RWPE2 (cell line): ENCODE data around the gene TCF7L2.
A peak's percentile ranks its signal among the peaks of the same experiment; 100 is the strongest.

Experiments
- ATAC-seq: fragments of 200-7000 bp; cut with Tn5 transposase; 3 replicates; pipeline ENCODE4 v1.9.1; 2021; ENCODE audit warnings: low read depth
- DNase-seq: peaks from one replicate; pipeline ENCODE4 v3.0.0-alpha.2; 2020; ENCODE audit warnings: low spot score
- H3K27ac ChIP-seq: fragments of 450-650 bp; 2 replicates; pipeline ENCODE4 v1.5.1; 2017; ENCODE audit warnings: mild to moderate bottlenecking; ENCODE audit not compliant: poor library complexity, severe bottlenecking
- H3K27me3 ChIP-seq: fragments of 250-450 bp; sonication (Bioruptor Pico); 2 replicates; pipeline ENCODE4 v1.5.1; 2021; ENCODE audit warnings: mild to moderate bottlenecking, moderate library complexity; ENCODE audit not compliant: insufficient read depth, poor library complexity, severe bottlenecking
- H3K36me3 ChIP-seq: fragments of 250-450 bp; sonication (Bioruptor Pico); 2 replicates; pipeline ENCODE4 v1.5.1; 2020; ENCODE audit warnings: low read depth, mild to moderate bottlenecking, moderate library complexity
- H3K4me1 ChIP-seq: fragments of 250-450 bp; sonication (Bioruptor Pico); 2 replicates; pipeline ENCODE4 v1.5.1; 2021; ENCODE audit warnings: mild to moderate bottlenecking, moderate library complexity; ENCODE audit not compliant: insufficient read depth, poor library complexity, severe bottlenecking
- H3K4me3 ChIP-seq: fragments of 250-450 bp; sonication (Bioruptor Pico); 2 replicates; pipeline ENCODE4 v1.5.1; 2021; ENCODE audit warnings: mild to moderate bottlenecking, moderate library complexity; ENCODE audit not compliant: severe bottlenecking
- H3K9me3 ChIP-seq: fragments of 250-450 bp; sonication (Bioruptor Pico); 2 replicates; pipeline ENCODE4 v1.5.1; 2021; ENCODE audit warnings: mild to moderate bottlenecking, moderate library complexity; ENCODE audit not compliant: severe bottlenecking
- TF ChIP-seq, protein P1 (sequence below): fragments of 450-650 bp; IDR thresholded peaks from one replicate; pipeline ENCODE4 v1.5.1; 2017; ENCODE audit warnings: mild to moderate bottlenecking, moderate library complexity; ENCODE audit not compliant: poor library complexity, severe bottlenecking

TCF7L2 gene

DNA sequence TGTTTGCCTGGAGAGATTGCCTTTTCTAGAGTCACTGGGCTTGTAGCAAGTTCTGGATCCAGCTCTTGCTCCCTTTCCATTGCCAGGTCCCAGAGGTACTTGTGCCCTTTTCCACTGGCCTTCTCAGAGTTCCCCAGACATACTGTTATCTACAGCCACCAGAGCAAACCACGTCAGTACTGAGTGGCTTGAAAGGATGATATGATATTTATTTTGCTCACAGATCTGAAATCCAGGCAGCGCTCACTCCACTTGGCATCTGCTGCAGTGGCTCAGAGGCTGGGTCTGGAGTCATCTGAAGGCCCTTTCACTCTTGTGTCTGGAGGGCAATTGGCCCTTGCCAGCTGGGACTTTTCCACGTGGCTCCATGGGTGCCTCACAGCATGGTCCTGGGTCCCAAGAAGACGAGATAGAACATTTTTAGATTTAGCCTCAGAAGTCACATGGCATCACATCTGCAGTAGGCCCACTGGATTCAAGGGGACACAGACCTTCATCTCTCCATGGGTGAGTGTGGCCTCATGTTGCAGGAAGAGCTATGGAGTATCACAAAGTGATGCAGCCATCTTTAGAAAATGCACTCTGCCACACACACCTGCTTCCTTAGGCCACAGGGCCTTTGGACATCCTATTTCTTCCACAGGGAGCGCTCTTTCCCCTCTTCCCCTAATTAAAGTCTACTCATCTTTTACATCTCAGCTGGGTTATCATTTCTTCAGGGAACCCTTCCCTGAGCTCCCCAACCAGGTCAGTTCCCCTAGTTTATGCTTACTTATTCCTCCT lies 22.9 kb upstream of the TCF7L2 start:
- Histone ChIP-seq H3K4me3 (no peak overlapping the region), H3K4me1 (no peaks in the 10 kb centered on the region), H3K27ac (no peak overlapping the region), H3K36me3 (no peaks in the 10 kb centered on the region), H3K27me3 (no peaks in the 10 kb centered on the region), H3K9me3 (peaks cover 3% of the 10 kb centered on the region)
- DNase-seq (no peak), ATAC-seq (no peak)
- TF ChIP-seq, protein P1, sequence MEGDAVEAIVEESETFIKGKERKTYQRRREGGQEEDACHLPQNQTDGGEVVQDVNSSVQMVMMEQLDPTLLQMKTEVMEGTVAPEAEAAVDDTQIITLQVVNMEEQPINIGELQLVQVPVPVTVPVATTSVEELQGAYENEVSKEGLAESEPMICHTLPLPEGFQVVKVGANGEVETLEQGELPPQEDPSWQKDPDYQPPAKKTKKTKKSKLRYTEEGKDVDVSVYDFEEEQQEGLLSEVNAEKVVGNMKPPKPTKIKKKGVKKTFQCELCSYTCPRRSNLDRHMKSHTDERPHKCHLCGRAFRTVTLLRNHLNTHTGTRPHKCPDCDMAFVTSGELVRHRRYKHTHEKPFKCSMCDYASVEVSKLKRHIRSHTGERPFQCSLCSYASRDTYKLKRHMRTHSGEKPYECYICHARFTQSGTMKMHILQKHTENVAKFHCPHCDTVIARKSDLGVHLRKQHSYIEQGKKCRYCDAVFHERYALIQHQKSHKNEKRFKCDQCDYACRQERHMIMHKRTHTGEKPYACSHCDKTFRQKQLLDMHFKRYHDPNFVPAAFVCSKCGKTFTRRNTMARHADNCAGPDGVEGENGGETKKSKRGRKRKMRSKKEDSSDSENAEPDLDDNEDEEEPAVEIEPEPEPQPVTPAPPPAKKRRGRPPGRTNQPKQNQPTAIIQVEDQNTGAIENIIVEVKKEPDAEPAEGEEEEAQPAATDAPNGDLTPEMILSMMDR: no peak

DNA sequence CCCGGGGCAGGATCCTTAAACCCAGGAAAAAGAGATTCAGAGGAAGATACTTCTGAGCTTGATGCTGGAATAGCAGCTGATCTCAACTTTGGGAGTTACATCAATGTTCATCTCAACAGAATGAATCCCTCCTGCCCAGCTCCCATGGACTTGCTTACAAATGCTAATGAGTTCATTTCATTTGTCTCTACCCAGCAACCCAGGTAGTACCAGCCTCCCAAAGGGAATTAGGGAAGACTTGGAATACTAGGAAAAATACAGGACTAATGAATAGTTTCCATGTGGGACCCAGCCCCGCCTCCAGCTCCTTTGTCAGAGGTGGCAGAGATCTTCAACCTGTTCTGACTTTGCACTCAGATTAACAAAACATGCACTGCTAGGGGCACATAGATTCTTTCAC lies 22.1 kb upstream of the TCF7L2 start:
- Histone ChIP-seq H3K36me3 (no peaks in the 10 kb centered on the region), H3K9me3 (peaks cover 3% of the 10 kb centered on the region), H3K27ac (no peak overlapping the region), H3K4me3 (no peak overlapping the region), H3K4me1 (no peaks in the 10 kb centered on the region), H3K27me3 (no peaks in the 10 kb centered on the region)
- DNase-seq (no peak), ATAC-seq (no peak)
- TF ChIP-seq, protein P1: no peak

DNA sequence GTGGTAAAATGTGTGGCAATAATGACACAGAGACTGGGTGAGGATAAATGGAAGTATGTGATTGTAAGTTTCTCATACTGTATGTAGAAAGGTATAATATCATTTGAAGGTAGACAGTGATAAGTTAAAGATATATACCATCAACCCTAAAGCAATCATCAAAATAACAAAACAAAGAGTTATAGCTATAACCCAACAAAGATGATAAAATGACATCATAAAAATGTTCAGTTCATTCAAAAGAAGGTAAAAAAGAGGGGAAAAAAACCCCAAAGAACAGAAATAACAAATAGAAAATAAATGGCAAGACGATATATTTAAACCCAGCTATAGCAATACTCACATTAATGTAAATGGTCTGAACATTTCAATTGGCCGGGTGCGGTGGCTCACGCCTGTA lies 17.4 kb upstream of the TCF7L2 start:
- Histone ChIP-seq H3K36me3 (no peaks in the 10 kb centered on the region), H3K4me1 (no peaks in the 10 kb centered on the region), H3K27ac (no peak overlapping the region), H3K4me3 (no peak overlapping the region), H3K27me3 (no peaks in the 10 kb centered on the region), H3K9me3 (peaks cover 3% of the 10 kb centered on the region)
- no peak for DNase-seq
- TF ChIP-seq, protein P1: no peak
- no peak for ATAC-seq

DNA sequence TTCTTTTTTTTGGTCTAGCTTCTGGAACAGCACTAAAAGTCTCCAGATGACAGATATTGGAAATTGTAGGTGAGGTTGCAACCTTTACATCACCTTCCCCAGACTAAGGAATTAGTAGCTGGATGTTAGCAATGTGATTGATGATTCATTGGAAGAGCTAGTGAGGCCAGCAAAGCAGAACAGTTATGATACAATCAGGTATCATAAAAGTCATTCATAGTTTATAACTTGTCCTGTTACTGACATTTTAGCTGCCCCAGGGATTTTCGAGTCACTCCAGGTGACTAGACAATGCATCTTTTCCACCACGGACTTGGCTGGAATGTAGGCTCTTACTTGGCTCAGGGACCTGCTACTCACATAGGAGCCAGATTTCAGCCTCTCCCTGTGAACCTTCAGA lies 15.9 kb upstream of the TCF7L2 start:
- no peak overlapping the region for H3K27ac ChIP-seq
- 0 out of 3 replicates have a peak, but pooled peaks have one; percentile 12 for ATAC-seq
- H3K9me3 ChIP-seq: peaks cover 3% of the 10 kb centered on the region
- H3K27me3 ChIP-seq: no peaks in the 10 kb centered on the region
- DNase-seq: no peak
- no peaks in the 10 kb centered on the region for H3K4me1 ChIP-seq
- no peak overlapping the region for H3K4me3 ChIP-seq
- H3K36me3 ChIP-seq: no peaks in the 10 kb centered on the region
- TF ChIP-seq, protein P1: no peak

DNA sequence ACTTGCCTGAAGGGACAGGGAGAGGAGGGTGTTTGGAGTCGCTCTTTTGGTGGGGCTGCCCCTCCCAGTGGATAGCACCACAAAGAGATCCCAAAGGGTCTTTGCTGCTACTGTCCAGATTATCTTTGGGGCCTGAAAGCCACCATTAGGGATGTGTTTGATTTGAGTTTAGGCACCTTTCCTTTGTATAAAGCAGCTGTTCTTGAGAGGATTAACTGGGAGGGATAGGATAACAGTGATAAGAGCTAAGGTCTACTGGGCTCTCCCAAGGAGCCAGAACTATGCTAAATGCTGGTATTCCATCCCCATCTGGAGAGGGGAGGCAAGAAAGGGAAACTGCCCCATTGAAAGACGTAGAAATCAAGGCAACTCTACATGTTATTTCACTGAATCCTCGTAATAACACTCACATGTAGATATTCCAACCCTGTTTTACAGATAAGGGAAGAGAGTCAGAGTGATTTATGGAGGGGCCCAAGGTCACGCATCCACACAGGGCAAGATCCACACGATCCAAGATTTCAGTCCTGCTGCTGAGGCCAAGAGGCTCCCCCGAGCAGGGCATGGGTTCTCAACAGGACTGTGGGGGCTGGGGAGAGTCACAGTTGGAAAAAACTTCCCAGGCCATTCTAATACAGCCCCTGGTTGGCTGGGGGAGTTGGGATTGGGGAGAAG lies 11.1 kb upstream of the TCF7L2 start:
- Histone ChIP-seq H3K9me3 (no peaks in the 10 kb centered on the region), H3K27ac (no peak overlapping the region), H3K27me3 (no peaks in the 10 kb centered on the region), H3K4me1 (no peaks in the 10 kb centered on the region), H3K4me3 (no peak overlapping the region), H3K36me3 (no peaks in the 10 kb centered on the region)
- TF ChIP-seq, protein P1: no peak
- DNase-seq (no peak), ATAC-seq (no peak)
